Stimulated activated CD8-positive, alpha-beta memory T cell treated with anti-CD3 and anti-CD28 coated beads, Interleukin-4, amount 100 ng/mL, for 24 hours (primary cell): ENCODE results near the gene GJC2.
A peak's percentile ranks its signal among the peaks of the same experiment; 100 is the strongest.

Experiments
- DNase-seq: peaks from one replicate; pipeline ENCODE4 v3.0.0-alpha.2; 2020; ENCODE audit warnings: low read depth

The GJC2 gene

DNA sequence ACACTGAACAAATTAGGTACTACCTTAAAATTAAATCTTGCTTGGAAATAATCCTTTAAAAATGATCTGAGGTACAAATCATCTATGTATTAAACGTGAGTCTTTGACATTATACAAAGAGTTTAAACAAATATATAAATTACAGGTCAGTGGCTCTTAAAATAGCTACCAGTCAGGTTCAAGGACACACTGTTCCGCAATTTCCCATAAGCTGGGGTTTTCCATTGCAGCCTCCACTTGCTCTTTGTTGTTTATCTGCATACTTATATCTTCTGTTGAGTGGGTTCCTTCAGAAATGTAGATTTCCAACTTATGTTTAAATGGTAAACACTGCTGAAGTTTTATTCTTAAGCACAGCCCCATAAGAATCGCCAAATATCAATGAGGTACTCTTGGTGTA, 34.9 kb upstream of the GJC2 start:
- no peak for DNase-seq

DNA sequence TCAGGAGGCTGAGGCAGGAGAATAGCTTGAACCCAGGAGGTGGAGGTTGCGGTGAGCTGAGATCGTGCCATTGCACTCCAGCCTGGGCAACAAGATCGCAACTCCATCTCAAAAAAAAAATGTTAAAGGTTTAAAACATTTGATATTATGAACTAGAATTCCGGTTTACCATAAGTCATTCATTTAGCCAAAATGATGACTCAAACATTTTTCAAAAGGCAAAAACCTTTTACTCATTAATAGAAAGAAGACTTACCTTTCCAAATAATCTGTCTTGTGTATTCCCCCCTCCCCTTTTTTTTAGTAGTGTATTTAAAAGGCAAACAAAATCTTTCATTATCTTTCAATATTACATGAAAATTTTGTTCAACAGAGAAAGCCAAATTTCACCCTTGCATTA, 32.4 kb upstream of the GJC2 start:
- DNase-seq: no peak

DNA sequence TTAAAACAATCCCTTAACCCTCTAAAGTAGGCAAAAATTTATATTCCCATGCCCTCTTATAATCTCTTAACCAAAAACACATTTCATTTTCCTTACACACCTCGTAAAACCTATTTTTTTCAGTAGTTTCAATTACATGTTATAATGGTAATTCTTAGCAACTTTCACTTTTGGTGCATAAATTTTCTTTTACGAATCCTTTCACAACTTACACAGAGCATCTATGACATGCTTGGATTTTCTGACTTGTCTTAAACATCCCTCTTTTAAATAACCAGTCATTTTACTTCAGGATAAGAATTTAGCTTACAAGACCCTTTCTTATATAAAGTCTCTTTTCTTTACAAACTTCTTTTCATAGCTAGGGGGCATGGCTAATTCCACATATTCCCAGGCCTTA, 31.7 kb upstream of the GJC2 start:
- no peak for DNase-seq

DNA sequence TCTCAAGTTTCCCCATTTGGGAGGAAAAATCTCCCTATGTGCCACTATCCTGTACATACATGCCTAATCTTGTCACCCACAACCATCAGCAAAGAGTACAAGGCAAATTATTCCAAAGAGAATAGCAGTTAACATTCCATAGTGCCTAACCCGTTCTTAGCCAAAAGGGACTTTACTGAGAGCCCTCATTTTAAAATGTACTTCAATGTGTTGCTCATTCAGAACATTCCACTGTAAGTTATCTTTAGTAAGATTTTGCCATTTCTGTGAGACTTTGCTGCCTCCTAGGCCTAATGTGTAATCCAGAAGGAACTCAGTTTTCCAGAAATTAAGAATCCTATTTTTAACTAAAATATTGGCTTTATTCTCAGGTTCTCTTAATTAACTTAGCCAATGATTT, 29.4 kb upstream of the GJC2 start:
- no peak for DNase-seq

GRCh38 chr1:228120857-228121489, 28.8 kb upstream of the GJC2 start:
- no peak for DNase-seq

DNA sequence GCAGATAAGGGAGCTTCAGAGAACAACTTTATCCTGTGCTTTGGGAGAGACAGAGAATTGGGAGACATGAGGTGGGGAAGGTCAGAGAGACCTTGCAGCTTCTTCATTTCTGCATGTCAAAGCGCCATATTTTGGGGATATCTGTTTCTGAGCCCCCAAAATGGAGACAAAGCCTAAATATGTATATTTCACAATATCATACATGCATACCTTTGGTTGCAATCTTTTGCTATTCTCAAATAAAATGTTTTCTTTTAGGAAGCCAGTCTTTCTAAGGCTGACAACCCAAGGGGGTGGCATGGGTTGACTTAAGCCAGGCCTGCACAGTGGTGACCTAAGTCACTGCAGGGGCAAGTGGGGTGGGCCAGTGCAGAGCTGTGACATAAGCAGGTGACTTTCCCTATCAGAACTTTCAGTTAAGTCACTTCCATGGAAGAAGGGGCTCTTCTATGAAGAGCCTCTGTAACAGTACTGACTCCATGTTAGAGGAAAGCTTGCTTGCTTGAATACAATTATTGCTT, 26.7 kb upstream of the GJC2 start:
- no peak for DNase-seq

DNA sequence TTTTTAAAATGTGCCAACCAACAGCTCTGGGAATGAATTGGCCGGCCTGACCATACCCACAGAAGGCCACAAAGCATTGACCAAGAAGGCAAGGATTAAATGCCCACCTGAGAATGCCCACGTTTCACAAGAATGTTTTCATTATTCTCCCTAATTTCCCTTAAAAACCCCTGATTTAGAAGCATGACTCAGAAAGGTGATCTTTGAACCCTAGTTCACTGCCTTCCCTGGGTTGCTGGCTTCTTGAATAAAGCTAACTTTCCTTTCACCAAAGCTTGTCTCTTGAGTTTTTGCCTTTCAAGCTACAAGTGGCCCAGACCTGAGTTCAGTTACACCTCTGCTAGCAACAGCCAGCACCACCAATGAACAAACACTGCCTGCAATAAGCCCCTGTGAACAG, 26.2 kb upstream of the GJC2 start:
- no peak for DNase-seq

GRCh38 chr1:228125185-228125584, 24.5 kb upstream of the GJC2 start:
- DNase-seq: no peak

GRCh38 chr1:228131766-228132165, 18.0 kb upstream of the GJC2 start:
- no peak for DNase-seq

DNA sequence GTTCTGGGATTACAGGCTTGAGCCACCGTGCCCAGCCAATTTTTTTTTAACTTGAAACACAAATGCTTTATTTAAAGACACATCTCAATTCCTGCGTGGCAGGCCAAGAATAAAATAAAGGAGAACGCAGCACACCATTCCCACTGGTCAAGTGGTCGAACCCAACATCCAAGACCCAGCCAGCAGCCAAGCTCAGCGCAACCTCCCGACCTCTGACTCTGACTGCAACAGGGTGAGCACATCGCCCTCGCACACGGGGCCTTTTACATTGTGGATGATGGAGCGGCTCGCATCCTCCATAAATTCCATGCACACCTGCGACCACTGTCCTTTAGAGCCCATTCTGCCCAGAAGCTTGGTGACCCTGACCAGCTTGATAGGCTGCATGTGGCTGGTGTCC, 15.1 kb upstream of the GJC2 start:
- no peak for DNase-seq

DNA sequence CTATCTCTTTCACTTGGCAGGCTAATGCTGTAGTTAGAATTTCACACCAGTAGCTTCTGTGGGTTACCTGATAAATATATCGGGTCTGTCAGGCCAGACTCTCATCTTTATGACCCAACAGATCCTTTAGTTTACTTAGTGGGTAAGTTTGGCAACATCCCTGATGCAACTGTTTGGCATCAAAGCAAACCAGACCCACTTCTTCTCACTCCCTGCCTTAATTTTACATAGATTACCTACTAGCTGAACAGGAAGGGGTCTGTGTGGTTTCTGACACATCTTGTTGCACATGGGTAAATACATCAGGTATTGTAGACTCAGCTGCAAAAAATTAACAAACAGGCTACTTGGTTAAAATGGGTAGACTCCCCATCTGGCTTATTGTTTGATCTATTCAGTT, 12.8 kb upstream of the GJC2 start:
- DNase-seq: no peak

DNA sequence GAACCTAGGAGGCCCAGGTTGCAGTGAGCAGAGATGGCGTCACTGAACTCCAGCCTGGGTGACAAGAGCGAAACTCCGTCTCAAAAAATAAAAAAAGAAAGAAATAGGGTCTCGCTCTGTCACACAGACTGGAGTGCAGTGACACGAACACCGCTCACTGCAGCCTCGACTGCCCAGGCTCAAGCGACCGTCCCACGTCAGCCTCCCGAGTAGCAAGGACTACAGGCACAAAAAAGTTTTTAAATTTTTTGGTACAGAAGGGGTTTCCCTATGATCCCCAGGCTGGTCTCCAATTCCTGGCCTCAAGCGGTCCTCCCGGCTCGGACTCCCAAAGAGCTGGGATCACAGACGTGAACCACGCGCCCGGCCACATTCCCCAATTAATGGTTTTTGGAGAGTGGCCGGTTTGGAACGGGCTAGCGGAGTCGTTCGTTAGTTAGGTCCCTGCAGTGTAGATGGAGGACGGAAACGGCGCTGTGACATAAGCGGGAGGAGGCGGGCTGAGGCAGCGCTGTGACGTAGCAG, 10.3 kb upstream of the GJC2 start:
- DNase-seq: no peak

DNA sequence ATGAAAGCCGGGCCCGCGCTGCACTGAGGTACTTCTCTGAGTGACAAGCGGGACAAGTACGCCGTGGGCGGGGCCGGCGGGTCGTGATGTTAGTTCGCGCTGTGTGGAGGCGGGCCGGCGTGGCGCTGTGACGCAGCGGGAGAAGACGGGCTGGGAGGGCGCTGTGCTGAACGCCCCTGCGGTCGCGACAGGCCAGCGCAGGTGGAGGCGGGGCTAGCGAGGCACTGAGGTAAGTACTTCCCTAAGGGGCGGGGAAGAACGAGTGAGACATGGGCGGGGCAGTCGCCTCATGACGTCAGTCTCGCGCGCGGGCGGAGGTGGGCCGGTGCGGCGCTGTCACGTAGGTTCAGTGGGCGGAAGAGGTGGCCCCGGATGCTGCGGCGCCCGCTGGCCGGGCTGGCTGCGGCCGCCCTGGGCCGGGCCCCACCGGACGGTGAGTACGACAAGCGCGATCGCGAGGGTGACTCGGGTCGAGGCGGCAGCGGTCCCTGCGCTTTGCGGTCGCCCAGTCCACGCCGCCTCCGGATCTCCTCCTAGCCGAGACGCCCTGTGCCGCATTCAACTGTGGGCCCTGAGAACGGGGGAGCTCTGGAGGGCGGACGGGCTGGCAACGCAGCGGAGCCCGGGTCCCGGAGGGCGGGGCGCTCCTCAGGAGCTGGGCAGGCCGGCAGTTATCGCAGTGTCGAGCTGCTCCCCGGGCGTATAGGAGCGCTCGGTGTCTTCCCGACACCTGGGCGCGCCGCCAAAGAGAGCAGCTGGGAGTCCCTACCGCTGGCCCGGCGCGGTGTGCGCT, 9.6 kb upstream of the GJC2 start, which contains the start of gene GUK1:
GUK1 (plus strand) TSS at position 349 of the 793 bp plus-strand sequence; CDS start at position 373, 24 bp downstream.
- DNase-seq: peak; percentile 100

GRCh38 chr1:228140724-228141225, 9.0 kb upstream of the GJC2 start:
- no peak for DNase-seq

DNA sequence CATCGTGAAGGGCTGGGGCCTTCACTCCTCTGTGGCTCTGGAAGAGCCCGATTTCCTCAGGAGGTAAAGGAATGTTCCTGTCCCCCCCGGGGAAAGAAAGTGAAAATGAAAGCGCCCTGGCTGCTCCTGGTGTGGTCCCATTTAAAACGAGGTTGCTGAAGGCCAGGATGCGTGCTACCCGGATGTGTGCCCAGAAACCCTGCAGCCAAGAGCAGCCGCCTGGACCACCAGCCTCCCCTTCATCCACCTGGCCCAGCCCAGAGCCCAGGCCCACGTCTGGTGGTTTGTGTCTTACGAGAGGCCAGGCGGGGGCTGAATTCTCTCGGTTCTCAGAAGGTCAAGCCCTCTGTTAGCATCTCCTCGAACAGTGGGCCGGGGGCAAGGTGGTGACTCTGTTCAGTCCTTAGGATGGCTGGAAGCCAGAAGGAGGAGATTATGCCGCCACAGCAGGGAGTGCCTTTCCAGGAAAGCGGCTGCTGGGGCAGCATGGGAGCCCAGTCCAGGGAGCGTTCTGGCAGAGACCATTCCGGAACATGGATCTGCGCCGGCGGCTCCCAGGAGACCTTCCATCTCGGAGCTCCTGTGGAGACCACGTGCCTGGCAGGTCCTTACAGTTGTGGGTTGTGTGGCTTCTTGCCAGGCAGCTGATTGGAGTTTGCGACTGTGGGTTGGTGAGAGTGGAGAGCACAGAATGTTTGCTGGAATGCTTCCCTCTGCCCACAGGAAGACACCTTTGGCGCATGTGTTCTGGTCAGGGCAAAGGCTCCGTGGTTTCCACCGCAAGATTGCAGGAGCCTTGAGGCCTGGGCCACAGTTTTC, 8.3 kb upstream of the GJC2 start:
- DNase-seq: no peak

DNA sequence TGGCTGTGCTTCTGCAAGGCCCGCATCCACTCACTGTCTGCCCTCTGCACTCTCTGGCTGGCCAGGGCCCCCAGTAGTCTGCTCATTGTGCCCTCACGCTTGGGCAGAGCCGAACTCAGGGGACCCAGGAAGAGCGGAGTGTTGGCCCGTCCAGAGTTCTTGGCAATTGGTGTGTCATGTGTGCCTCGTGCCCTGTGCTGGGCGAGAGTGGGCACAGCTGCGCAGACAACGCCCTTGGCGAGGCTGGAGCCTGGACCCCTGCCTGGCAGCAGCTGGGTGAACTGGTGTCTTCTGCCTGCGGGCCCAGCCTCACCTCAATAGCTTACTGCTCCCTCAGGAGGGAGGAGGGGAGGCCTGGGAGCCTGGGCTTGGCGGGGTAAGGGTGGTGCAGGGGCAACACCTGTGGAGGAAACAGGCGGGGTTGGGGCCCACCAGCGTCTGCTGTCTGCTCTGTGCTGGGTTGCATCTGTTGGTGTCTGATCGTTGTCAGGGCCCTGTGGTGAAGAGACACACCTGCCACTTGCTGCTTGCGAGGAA, 7.5 kb upstream of the GJC2 start:
- no peak for DNase-seq

GRCh38 chr1:228142701-228143136, 7.0 kb upstream of the GJC2 start:
- DNase-seq: no peak

GRCh38 chr1:228143480-228144192, 6.1 kb upstream of the GJC2 start:
- DNase-seq: no peak

GRCh38 chr1:228144193-228144992, 5.3 kb upstream of the GJC2 start:
- no peak for DNase-seq

- no peak for DNase-seq
Measured at GRCh38 chr1:228144993-228145343, 4.8 kb upstream of the GJC2 start.
